Gastrocnemius medialis (tissue), 4 donors: ENCODE data around the gene RAD9B. TPM values are rescaled to one million over a fixed set of nuclear protein-coding genes. Genes with fewer than 3 reads are reported as not detected.
"Not testable (repeated sequence)": the region's sequence is repeated elsewhere in the genome, so short reads cannot be mapped to it uniquely, and the experiment has no call there.

Experiments
- ATAC-seq, 2 donors: fragments of 150-250 bp; one replicate each; pipeline ENCODE4 v1.9.1; 2016
- DNase-seq, 2 donors: peaks; one replicate each; pipeline ENCODE4 v3.0.0-alpha.2; 2019
- H3K27ac ChIP-seq, 4 donors: fragments of 200-600 bp; sonication (generic); 1 replicate in 1 of 4; 2 replicates in 3 of 4; pipeline ENCODE4 v1.5.1; 2016 to 2018; ENCODE audit warnings: mild to moderate bottlenecking in 2 of 4, moderate library complexity in 1 of 4
- H3K27me3 ChIP-seq, 3 donors: fragments of 200-600 bp; sonication (generic) in 2 of 3; 1 replicate in 1 of 3; 2 replicates in 2 of 3; pipeline versions ENCODE4 v1.5.1 to v1.6.0; 2016 to 2019; ENCODE audit warnings: mild to moderate bottlenecking in 1 of 3, moderate library complexity in 1 of 3
- H3K36me3 ChIP-seq, 2 donors: fragments of 200-600 bp; sonication (generic) in 1 of 2; one replicate each; pipeline ENCODE4 v1.5.1; 2017 to 2018
- H3K4me1 ChIP-seq, 2 donors: fragments of 200-600 bp; sonication (generic) in 1 of 2; one replicate each; pipeline ENCODE4 v1.5.1; 2016 to 2017; ENCODE audit warnings: mild to moderate bottlenecking in 2 of 2
- H3K4me3 ChIP-seq, 4 donors: fragments of 200-600 bp; sonication (generic) in 3 of 4; 1 replicate in 1 of 4; 2 replicates in 3 of 4; pipeline ENCODE4 v1.5.1; 2016 to 2019; ENCODE audit warnings: mild to moderate bottlenecking in 2 of 4
- H3K9me3 ChIP-seq, 3 donors: fragments of 200-600 bp; sonication (generic) in 2 of 3; 1 replicate in 1 of 3; 2 replicates in 2 of 3; pipeline ENCODE4 v1.5.1; 2016 to 2019
- CTCF ChIP-seq, 5 experiments: fragments of 450-650 bp in 3 of 5; fragments of 200-600 bp in 2 of 5; sonication (generic) in 2 of 5; IDR thresholded peaks in 4 of 5; conservative IDR thresholded peaks in 1 of 5; 1 replicate in 4 of 5; 2 replicates in 1 of 5; pipeline ENCODE4 v1.5.1; 2016 to 2019; ENCODE audit warnings: antibody characterized with exemption in 5 of 5, mild to moderate bottlenecking in 3 of 5, moderate library complexity in 3 of 5
- POLR2A ChIP-seq, 2 donors: fragments of 450-650 bp; IDR thresholded peaks; one replicate each; pipeline ENCODE4 v1.6.1; 2017; ENCODE audit warnings: antibody characterized with exemption in 2 of 2, mild to moderate bottlenecking in 2 of 2, moderate library complexity in 2 of 2
- in situ Hi-C, 4 donors: fragments of 200-750 bp; cut with MboI; loops; one replicate each; pipeline versions ENCODE4 v1.15.0 to v1.8.0; 2017; ENCODE audit warnings: low sequenced_read_pairs in 4 of 4
- intact Hi-C: fragments of 100-400 bp; cut with DNase I; formaldehyde crosslinking; loops from one replicate; pipeline ENCODE4 v1.15.1; 2023; ENCODE audit warnings: low total_unique reads
- total RNA-seq, 4 donors: library from RNA; depleted of rRNA; stranded (reverse); fragments of >200 nt; gene quantifications; one replicate each; pipeline versions ENCODE4 v1.1.0 to v1.2.3, GENCODE V29; 2016

The RAD9B gene
- total RNA-seq, 4 donors from 2014 or later: 0.12 to 2.0 (median 0.62) TPM

DNA sequence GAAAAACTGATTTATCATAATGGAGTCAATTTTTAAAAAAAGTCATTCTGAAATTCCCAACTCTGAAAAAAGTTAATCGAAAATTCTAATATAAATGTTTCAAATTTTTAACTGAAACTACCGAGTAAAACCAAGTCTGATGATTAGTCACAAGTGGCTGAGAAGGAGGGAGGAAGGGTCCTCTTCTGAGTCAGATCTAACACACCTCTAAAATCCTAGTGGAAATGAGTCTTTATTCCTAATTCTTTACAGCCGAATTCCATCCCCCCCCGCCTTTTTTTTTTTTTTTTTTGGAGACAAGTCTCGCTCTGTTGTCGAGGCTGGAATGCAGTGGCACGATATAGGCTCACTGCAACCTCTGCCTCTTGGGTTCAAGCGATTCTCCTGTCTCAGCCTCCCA lies 37.9 kb downstream of the RAD9B start:
- H3K4me1 ChIP-seq: peaks cover 77 to 92% of the 10 kb centered on the region in 2 donors
- in situ Hi-C loops (no loop called here), intact Hi-C loops (no loop called here)
- ATAC-seq: no peak
- DNase-seq: no peak
- no peak overlapping the region for H3K4me3 ChIP-seq
- H3K27me3 ChIP-seq: no peaks in the 10 kb centered on the region
- no peak for TF ChIP-seq CTCF (IDR thresholded peaks at IDR 0.05 in 4 of 5, conservative IDR thresholded peaks at IDR 0.05 in 1 of 5)
- no peak for TF ChIP-seq POLR2A (IDR thresholded peaks at IDR 0.05)
- H3K9me3 ChIP-seq: no peaks in the 10 kb centered on the region
- H3K36me3 ChIP-seq: peaks cover 0 to 28% of the 10 kb centered on the region in 2 donors
- peak overlapping the region; percentile 89 to 95 (median 94) for H3K27ac ChIP-seq

DNA sequence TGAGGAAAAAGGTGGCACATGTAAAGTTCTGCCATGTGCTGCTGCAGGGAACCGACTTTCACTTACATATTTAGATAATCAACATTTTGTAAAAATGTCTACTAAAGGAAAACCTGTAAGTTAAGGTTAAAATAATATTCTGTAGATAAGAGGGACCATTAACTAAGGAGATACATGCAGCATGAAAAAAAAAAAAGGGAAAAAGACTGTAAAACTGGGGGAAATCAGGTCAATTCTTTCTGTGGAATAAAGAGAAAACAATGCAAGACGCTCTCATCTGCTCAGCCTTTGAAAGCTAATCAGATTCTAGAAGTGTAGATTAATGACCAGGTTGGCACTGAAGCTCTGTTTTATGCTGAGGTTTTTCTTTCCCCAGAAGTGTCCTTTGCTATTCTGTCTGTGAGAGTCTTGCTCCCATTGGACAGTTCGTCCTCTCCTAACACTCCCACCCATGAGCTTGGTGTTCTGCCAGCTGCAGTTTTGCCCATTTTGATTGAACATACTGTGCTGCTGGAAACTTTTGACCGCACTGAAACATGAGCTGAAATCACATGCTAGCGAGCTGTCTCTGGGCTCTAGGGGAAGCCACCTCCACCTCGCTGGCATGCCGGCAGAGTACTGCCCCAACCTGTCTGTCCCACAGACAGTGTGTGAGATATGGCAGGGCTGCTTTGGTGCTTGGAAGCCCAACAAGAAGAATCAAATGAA lies 41.3 kb downstream of the RAD9B start:
- Histone ChIP-seq H3K4me3 (peak overlapping the region in 3 of 4 donors; percentile 12 to 22 (median 13)), H3K36me3 (peaks cover 0 to 8% of the 10 kb centered on the region in 2 donors), H3K4me1 (peaks cover 75 to 96% of the 10 kb centered on the region in 2 donors), H3K27me3 (no peaks in the 10 kb centered on the region), H3K9me3 (no peaks in the 10 kb centered on the region), H3K27ac (peak overlapping the region; percentile 89 to 95 (median 94))
- no peak for TF ChIP-seq CTCF (IDR thresholded peaks at IDR 0.05 in 4 of 5, conservative IDR thresholded peaks at IDR 0.05 in 1 of 5)
- TF ChIP-seq POLR2A (IDR thresholded peaks at IDR 0.05): peak; percentile 3 to 49
- intact Hi-C loops (loop anchor here (2.0 kb wide), 1 partner anchor 41 kb away; the partner anchor contains the start of genes RAD9B and VPS29), in situ Hi-C loops (no loop called here)
- ATAC-seq (peak; percentile 87 to 92), DNase-seq (peak; percentile 99)

DNA sequence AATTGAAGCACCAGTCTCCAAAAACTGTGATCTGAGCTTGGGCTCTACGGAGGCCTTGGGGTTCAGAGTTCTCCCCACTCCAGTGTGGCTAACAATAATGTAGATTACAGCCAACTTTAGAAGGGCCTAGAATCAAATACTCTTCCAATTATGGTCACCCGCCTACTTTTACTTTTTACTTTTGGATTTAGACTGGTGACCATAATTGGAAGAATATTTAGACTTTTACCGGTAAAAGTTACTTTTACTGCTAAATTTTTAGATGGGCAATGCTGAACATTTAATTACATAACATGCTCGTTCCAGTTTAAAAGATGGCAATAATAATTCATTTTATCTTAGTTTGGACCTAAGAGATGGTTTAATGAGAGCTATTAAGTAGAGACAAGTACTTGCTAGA lies 41.8 kb downstream of the RAD9B start:
- Histone ChIP-seq H3K27me3 (no peaks in the 10 kb centered on the region), H3K4me3 (no peak overlapping the region), H3K9me3 (no peaks in the 10 kb centered on the region), H3K4me1 (peaks cover 75 to 96% of the 10 kb centered on the region in 2 donors), H3K27ac (peak overlapping the region; percentile 89 to 95 (median 94)), H3K36me3 (peaks cover 0 to 2% of the 10 kb centered on the region in 2 donors)
- intact Hi-C loops: loop anchor here (2.0 kb wide), 1 partner anchor 41 kb away; the partner anchor contains the start of genes RAD9B and VPS29
- no peak for DNase-seq
- TF ChIP-seq CTCF (IDR thresholded peaks at IDR 0.05 in 4 of 5, conservative IDR thresholded peaks at IDR 0.05 in 1 of 5): no peak
- no peak for TF ChIP-seq POLR2A (IDR thresholded peaks at IDR 0.05)
- in situ Hi-C loops: no loop called here
- ATAC-seq: peak in 1 of 2 donors; percentile 3

DNA sequence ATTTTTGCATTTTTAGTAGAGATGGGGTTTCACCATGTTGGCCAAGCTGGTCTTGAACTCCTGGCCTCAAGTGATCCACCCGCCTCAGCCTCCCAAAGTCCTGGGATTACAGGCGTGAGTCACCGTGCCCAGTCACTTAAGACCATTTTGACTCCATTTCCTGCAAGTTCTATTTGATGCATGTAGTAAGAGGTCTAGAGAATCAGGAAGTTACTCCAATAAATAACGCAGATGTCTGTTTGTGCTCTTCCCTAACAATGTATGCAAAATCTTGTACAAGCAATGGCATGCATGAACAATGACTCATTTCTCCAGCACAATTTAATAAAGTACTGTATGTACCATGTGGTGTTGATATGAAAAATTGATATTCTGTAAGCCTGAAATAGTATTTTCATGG lies 43.1 kb downstream of the RAD9B start:
- Histone ChIP-seq H3K4me1 (peaks cover 75 to 96% of the 10 kb centered on the region in 2 donors), H3K27ac (peak overlapping the region; percentile 89 to 95 (median 94))
- H3K4me3 ChIP-seq, ATAC-seq, intact Hi-C loops, in situ Hi-C loops, H3K27me3 ChIP-seq, H3K36me3 ChIP-seq, H3K9me3 ChIP-seq, DNase-seq: not testable (repeated sequence)

- intact Hi-C loops: no loop called here
- H3K4me1 ChIP-seq: peaks cover 77 to 96% of the 10 kb centered on the region in 2 donors
- H3K4me3 ChIP-seq: peak overlapping the region in 1 of 4 donors; percentile 16
- no peaks in the 10 kb centered on the region for H3K27me3 ChIP-seq
- DNase-seq: no peak
- peaks cover 0 to 4% of the 10 kb centered on the region in 2 donors for H3K36me3 ChIP-seq
- H3K27ac ChIP-seq: peak overlapping the region; percentile 89 to 95 (median 94)
- in situ Hi-C loops: no loop called here
- no peak for ATAC-seq
- H3K9me3 ChIP-seq: no peaks in the 10 kb centered on the region
- no peak for TF ChIP-seq CTCF (IDR thresholded peaks at IDR 0.05 in 4 of 5, conservative IDR thresholded peaks at IDR 0.05 in 1 of 5)
These were observed 43.7 kb downstream of the RAD9B start for GRCh38 chr12:110545812-110546211.
